BLaER1 (cell line): ENCODE data around the gene NDUFV3.

Source experiments
- H3K27ac ChIP-seq: shearing (Covaris generic); formaldehyde crosslinking; 2 replicates; pipeline ENCODE4 v1.8.1; 2022
- H3K27me3 ChIP-seq: shearing (Covaris generic); formaldehyde crosslinking; 2 replicates; pipeline ENCODE4 v1.8.1; 2022
- H3K36me3 ChIP-seq: shearing (Covaris generic); formaldehyde crosslinking; 2 replicates; pipeline ENCODE4 v1.8.1; 2022
- H3K4me1 ChIP-seq: shearing (Covaris generic); formaldehyde crosslinking; 2 replicates; pipeline ENCODE4 v1.8.1; 2022
- H3K4me2 ChIP-seq: shearing (Covaris generic); formaldehyde crosslinking; 2 replicates; pipeline ENCODE4 v1.8.1; 2022
- H3K4me3 ChIP-seq: shearing (Covaris generic); formaldehyde crosslinking; 2 replicates; pipeline ENCODE4 v1.8.1; 2022
- H3K9ac ChIP-seq: shearing (Covaris generic); formaldehyde crosslinking; 2 replicates; pipeline ENCODE4 v1.8.1; 2022
- H3K9me3 ChIP-seq: shearing (Covaris generic); formaldehyde crosslinking; 2 replicates; pipeline ENCODE4 v1.8.1; 2022
- H4K20me1 ChIP-seq: shearing (Covaris generic); formaldehyde crosslinking; 2 replicates; pipeline ENCODE4 v1.8.1; 2022
- Cebpa-rat ChIP-seq: shearing (Covaris generic); IDR thresholded peaks from 2 replicates; pipeline ENCODE4 v1.8.1; 2022

Gene NDUFV3

DNA sequence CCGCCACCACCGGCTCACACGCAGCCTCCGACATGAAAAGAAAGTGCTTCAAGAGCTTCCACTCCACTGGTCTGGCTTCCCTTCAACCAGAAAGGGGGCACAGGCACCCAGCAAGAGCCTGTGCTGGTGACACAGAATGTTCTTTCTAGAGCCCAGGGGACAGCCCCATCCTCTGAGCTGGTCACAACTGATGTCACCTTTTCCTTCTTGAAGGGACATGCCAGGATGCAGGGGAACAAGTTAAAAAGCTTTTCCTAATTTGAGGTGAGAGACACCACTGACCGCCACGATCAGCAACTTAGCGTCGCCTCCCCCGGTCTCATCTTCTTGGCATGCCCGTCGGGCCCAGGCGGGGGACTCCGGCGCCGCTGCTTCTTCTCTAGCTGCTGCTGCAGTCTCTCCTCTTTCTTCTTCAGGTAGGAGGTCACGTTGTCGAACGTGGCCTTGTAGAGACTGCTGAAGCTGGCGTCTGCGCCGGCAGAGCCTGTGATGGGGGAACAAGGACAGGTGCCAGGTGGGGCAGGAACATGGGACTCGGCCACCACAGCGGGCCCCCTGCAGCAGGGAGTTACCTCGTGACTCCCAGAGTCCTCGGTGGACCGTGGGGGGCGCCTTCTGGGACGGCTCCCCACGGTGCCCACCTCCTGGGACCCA, 43.2 kb upstream of the NDUFV3 start:
- H3K36me3 ChIP-seq: peaks cover 87% of the 10 kb centered on the region
- no peak overlapping the region for H3K27ac ChIP-seq
- no peak overlapping the region for H3K9ac ChIP-seq
- peak overlapping the region; percentile 86 for H3K4me2 ChIP-seq
- H3K4me1 ChIP-seq: peaks cover 90% of the 10 kb centered on the region
- peaks cover 98% of the 10 kb centered on the region for H4K20me1 ChIP-seq
- H3K4me3 ChIP-seq: no peak overlapping the region
- H3K9me3 ChIP-seq: no peaks in the 10 kb centered on the region
- no peaks in the 10 kb centered on the region for H3K27me3 ChIP-seq
- TF ChIP-seq Cebpa-rat: no peak

DNA sequence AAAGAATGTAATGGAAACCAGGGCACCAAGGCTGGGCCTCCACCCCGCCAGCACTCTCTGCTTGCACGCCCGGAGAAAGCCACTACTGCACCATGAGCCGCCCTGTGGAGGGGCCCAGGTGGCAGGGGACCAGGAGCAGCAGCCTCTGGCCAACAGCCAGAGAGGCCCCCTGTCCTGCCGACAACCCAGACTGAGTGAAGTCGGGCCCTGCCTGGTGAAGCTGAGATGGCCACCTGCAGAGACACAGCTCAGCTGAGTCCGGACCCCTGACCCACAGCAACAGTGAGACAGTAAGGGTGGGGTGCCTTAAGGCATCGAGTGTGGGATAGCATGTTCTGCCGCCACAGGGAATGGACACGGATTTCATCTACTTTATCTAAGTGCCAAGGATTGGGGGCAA, 42.6 kb upstream of the NDUFV3 start:
- H4K20me1 ChIP-seq: peaks cover 98% of the 10 kb centered on the region
- peaks cover 90% of the 10 kb centered on the region for H3K4me1 ChIP-seq
- no peaks in the 10 kb centered on the region for H3K27me3 ChIP-seq
- no peak overlapping the region for H3K9ac ChIP-seq
- H3K27ac ChIP-seq: 0 out of 2 replicates have a peak overlapping the region, but pooled peaks have one; percentile 35
- H3K4me3 ChIP-seq: no peak overlapping the region; the same call in 1 of the 2 replicates
- TF ChIP-seq Cebpa-rat: no peak
- H3K9me3 ChIP-seq: no peaks in the 10 kb centered on the region
- peaks cover 90% of the 10 kb centered on the region for H3K36me3 ChIP-seq
- peak overlapping the region; percentile 86 for H3K4me2 ChIP-seq

DNA sequence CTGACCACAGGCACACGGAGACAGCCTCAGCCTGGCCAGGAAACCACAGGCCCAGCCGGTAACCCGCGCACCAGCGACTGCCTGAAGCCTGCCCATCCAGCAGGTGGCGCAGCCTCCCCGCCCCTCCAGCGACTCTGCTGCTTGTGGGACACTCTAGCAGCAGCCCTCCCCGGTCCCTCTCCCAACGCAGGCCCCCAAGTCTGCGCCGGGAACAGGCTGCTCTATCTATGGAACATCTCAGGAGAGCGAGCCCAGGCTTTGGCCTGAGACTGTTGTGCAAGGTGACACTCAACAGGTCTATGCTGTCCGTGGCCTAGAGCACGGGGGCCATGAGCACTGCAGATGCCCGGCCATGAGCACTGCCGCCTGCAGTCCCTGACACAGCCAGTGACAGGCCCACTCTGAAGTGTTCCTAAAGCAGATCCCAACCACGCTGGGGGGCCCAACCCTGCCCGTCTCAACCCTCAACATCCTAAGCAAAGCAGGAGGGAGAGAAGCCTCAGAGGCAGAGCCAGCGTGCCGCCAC, 42.2 kb upstream of the NDUFV3 start:
- H3K27ac ChIP-seq: peak overlapping the region; percentile 75
- H4K20me1 ChIP-seq: peaks cover 98% of the 10 kb centered on the region
- TF ChIP-seq Cebpa-rat: no peak
- no peak overlapping the region for H3K9ac ChIP-seq
- H3K4me1 ChIP-seq: peaks cover 90% of the 10 kb centered on the region
- H3K4me3 ChIP-seq: no peak overlapping the region; the same call in 1 of the 2 replicates
- no peaks in the 10 kb centered on the region for H3K9me3 ChIP-seq
- peak overlapping the region; percentile 86 for H3K4me2 ChIP-seq
- H3K36me3 ChIP-seq: peaks cover 90% of the 10 kb centered on the region
- H3K27me3 ChIP-seq: no peaks in the 10 kb centered on the region

DNA sequence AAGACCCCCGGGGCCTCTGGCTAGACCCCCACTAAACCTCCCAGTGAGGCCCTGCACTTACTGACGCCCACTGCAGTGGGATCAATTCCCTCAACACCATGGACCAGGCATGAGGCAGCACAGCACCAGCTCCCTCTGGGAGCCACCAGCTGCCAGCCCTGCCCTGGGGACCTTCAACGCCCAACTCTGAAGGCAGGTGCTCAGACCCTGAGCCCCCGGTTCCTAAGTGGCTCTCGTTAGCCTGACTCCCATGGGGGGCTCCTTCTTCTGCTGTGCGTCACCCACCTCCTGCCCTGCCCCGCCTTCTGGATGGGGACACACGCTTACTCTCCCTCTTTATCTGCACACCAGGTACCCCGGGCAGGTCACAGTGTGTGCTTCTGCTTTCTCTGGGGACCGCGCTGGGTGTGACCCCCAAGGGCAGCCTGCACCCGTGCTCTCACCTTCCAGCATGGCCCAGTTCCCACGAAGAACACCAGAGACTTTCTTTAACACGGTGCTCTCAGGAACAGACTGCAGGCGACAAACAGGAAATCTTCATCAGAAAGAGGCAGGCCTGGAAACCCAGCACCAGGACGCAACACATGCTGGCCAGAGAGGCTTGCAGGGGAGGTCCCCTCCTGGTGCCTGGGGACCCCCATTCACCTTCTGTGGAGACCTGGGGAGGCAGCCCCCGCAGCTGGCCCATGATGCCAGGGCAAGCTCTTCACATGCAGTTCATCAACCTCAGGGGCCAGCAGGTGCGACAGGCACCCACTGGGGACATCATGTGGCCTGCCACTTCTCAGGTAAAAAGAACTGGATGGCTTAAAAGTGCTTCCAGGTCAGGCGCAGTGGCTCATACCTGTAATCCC, 41.1 kb upstream of the NDUFV3 start:
- Histone ChIP-seq H3K4me3 (peak overlapping the region; percentile 41; the same call in 1 of the 2 replicates), H3K27me3 (no peaks in the 10 kb centered on the region), H3K9me3 (no peaks in the 10 kb centered on the region), H3K4me2 (peak overlapping the region; percentile 86), H3K9ac (peak overlapping the region; percentile 51), H3K4me1 (peaks cover 90% of the 10 kb centered on the region), H3K36me3 (peaks cover 90% of the 10 kb centered on the region), H4K20me1 (peaks cover 98% of the 10 kb centered on the region), H3K27ac (peak overlapping the region; percentile 75)
- no peak for TF ChIP-seq Cebpa-rat

DNA sequence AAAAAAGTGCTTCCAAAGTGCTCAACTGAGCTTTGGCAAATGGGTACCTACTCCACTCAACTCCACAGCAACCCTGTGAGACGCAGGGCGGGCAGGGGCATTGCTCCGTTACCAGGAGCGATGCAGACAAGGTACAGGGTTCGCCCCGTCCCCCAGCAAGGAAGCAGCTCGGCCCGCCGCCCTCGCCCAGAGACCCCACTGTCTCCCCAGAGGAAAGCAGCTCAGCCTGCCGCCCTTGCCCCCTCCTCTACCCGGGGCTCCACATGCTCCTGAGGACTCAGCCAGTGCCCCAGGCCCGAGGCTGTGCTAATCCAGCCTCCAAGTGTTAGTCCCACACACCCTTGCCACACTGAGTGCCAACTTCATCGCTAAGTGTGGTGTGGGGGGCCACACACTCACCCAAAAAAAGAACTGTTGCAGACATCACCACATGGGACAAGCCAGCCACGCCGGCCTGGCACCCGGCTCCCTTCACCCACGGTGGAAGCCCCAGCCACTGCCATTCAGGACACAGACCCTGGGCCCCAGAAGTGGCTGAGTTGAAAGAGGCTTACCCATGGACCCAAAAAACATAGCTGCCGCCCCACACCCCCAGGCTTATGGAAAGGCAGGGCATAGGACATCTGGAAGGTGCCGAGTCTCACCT, 40.1 kb upstream of the NDUFV3 start:
- no peak for TF ChIP-seq Cebpa-rat
- H4K20me1 ChIP-seq: peaks cover 98% of the 10 kb centered on the region
- no peaks in the 10 kb centered on the region for H3K9me3 ChIP-seq
- H3K9ac ChIP-seq: no peak overlapping the region
- H3K27me3 ChIP-seq: no peaks in the 10 kb centered on the region
- no peak overlapping the region for H3K4me3 ChIP-seq
- H3K4me1 ChIP-seq: peaks cover 90% of the 10 kb centered on the region
- H3K27ac ChIP-seq: peak overlapping the region; percentile 75
- peak overlapping the region; percentile 86 for H3K4me2 ChIP-seq
- H3K36me3 ChIP-seq: peaks cover 90% of the 10 kb centered on the region

DNA sequence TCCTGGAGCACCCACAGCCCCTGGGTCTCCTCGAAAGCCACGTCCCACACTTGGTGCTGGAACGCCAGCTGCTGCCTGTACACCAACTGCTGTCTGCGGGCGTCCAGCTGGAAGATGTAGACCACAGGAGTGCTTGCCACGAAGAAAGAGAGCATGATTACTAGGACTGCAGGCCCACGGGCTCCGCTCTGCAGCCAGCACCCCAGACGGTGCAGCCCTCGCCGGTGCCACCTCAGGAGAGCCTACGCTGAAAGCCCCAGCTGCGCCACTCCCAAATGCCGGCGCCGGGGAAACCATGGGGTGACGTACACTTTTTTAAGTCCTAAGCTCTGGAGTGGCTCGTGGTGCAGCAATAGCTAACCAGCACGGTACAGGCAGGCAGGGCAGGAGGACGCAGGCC, 39.5 kb upstream of the NDUFV3 start:
- no peak overlapping the region for H3K4me3 ChIP-seq
- no peak for TF ChIP-seq Cebpa-rat
- peak overlapping the region; percentile 86 for H3K4me2 ChIP-seq
- H3K36me3 ChIP-seq: peaks cover 91% of the 10 kb centered on the region
- H4K20me1 ChIP-seq: peaks cover 100% of the 10 kb centered on the region
- H3K27me3 ChIP-seq: no peaks in the 10 kb centered on the region
- H3K27ac ChIP-seq: peak overlapping the region; percentile 75; the same call in 1 of the 2 replicates
- peaks cover 96% of the 10 kb centered on the region for H3K4me1 ChIP-seq
- H3K9me3 ChIP-seq: no peaks in the 10 kb centered on the region
- H3K9ac ChIP-seq: no peak overlapping the region

DNA sequence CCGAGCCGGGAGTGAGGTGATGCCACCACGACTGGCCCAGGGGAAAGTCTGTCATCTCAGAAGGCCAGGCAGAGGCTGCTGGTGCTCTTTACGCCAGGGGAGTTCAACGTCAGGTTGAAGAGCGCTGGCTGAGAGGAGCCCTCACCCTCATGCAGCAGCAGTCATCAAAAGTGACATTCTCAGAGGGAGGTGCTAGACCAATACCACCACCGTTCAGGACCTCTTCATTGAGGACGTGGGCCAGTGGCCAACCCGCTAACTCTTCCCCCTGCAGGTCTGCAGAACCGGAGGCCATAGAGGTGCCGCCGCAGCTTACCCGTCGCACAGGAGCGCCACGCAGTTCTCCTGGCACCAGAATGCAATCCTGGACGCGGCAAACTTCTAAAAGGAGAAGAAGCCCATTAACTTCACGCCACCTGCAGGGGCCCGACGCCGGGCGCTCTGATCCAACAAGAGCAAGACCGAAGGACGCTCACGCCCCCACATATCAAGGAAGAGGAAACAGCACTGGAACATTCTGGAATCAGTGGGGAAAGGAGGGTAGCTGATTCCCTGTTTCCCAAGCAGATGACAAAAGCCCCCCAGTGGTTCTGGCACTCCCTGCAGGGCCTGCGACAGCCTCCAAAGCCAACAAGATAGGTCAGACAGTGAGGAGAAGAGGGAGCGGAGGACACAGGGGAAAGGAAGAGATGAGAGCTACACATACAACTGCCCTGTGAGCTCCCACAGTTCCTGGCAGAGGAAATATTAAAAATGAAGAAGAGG, 38.7 kb upstream of the NDUFV3 start:
- no peak overlapping the region for H3K4me3 ChIP-seq
- H3K9me3 ChIP-seq: no peaks in the 10 kb centered on the region
- no peaks in the 10 kb centered on the region for H3K27me3 ChIP-seq
- peaks cover 92% of the 10 kb centered on the region for H3K36me3 ChIP-seq
- no peak for TF ChIP-seq Cebpa-rat
- H4K20me1 ChIP-seq: peaks cover 100% of the 10 kb centered on the region
- peak overlapping the region; percentile 18; the same call in 1 of the 2 replicates for H3K27ac ChIP-seq
- no peak overlapping the region for H3K9ac ChIP-seq
- H3K4me1 ChIP-seq: peaks cover 99% of the 10 kb centered on the region
- H3K4me2 ChIP-seq: peak overlapping the region; percentile 86

DNA sequence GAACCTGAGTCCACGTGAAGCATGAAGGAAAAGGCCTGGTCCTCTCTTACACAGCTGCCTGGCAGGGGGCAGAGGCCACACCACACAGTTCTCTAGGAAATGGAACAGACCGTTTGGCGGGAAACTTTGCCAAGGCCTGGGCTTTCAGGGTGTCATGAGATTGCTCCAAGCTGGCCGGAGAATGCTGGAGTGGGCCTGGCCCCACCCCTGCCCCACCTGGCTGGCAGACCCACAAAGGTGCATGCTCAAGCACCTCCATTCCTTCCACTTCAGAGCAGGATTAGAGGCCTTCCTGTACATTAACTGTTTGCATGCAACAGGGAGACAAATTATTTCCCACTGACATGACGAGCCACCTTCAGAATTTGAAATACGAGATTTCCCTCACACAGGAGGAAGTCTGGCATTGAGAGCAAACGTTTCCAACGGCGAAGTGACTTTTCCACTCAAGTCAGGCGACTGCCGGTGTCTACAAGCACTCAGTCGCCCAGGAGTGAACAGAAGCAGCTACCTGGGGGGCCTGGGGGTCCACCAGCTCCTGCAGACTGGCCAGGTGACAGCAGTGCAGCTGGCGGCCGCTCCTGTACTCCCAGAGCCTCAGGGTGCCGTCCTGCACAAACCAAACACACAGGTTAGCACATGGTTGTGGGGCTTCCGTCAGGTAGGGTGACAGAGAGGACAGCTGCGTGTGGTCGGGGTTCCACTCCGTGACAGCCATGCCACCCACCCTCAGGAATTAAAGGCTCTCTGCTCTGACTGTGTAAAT, 37.8 kb upstream of the NDUFV3 start:
- Histone ChIP-seq H4K20me1 (peaks cover 100% of the 10 kb centered on the region), H3K36me3 (peaks cover 92% of the 10 kb centered on the region), H3K9ac (0 out of 2 replicates have a peak overlapping the region, but pooled peaks have one; percentile 38), H3K9me3 (no peaks in the 10 kb centered on the region), H3K27ac (peak overlapping the region; percentile 39; the same call in 1 of the 2 replicates), H3K4me1 (peaks cover 89% of the 10 kb centered on the region), H3K27me3 (no peaks in the 10 kb centered on the region), H3K4me2 (peak overlapping the region; percentile 86), H3K4me3 (peak overlapping the region; percentile 15; the same call in 1 of the 2 replicates)
- no peak for TF ChIP-seq Cebpa-rat
